GM21825 (cell line): Measurements from ENCODE around the gene SLC25A47.

Source experiments
- ATAC-seq: cut with Tn5 transposase; IDR thresholded peaks from one replicate; pipeline ENCODE4 v1.9.1; 2021; ENCODE audit warnings: mild to moderate bottlenecking, moderate library complexity; ENCODE audit not compliant: unreplicated experiment

SLC25A47 gene

GRCh38 chr14:100374270-100374669 is 51.1 kb downstream of the SLC25A47 start:
- ATAC-seq = no peak

GRCh38 chr14:100374876-100375265 is 51.7 kb downstream of the SLC25A47 start:
- no peak for ATAC-seq

GRCh38 chr14:100375266-100375962 is 52.3 kb downstream of the SLC25A47 start:
- peak; percentile 34 for ATAC-seq

GRCh38 chr14:100375963-100376735 is 53.0 kb downstream of the SLC25A47 start, which contains the start of gene WDR25:
WDR25 (plus strand) TSS chr14:100376485.
- peak; percentile 81 for ATAC-seq

- ATAC-seq = no peak
These were observed 53.6 kb downstream of the SLC25A47 start for GRCh38 chr14:100376751-100377171.
